GM19452 (cell line): Measurements from ENCODE around the gene OPCML.

Experiments used
- ATAC-seq: cut with Tn5 transposase; IDR thresholded peaks from one replicate; pipeline ENCODE4 v1.9.1; 2021; ENCODE audit not compliant: unreplicated experiment

OPCML gene

GRCh38 chr11:133149698-133150097 lies 382.6 kb downstream of the OPCML start:
- ATAC-seq: no peak

- no peak for ATAC-seq
Measured at GRCh38 chr11:133147625-133148024, 384.7 kb downstream of the OPCML start.

GRCh38 chr11:133146697-133147306 lies 385.5 kb downstream of the OPCML start:
- no peak for ATAC-seq

- ATAC-seq: no peak
Measured at GRCh38 chr11:133137939-133138338, 394.4 kb downstream of the OPCML start.

GRCh38 chr11:133137270-133137669 lies 395.0 kb downstream of the OPCML start:
- ATAC-seq: no peak

GRCh38 chr11:133136376-133136775 lies 395.9 kb downstream of the OPCML start:
- no peak for ATAC-seq

GRCh38 chr11:133134314-133135173 lies 397.8 kb downstream of the OPCML start:
- ATAC-seq: peak; percentile 92

GRCh38 chr11:133133606-133134005 lies 398.7 kb downstream of the OPCML start:
- ATAC-seq: no peak

- no peak for ATAC-seq
Measured at GRCh38 chr11:133133050-133133449, 399.3 kb downstream of the OPCML start.

GRCh38 chr11:133127741-133128140 lies 404.6 kb downstream of the OPCML start:
- no peak for ATAC-seq

- ATAC-seq: no peak
Measured at GRCh38 chr11:133123796-133124195, 408.5 kb downstream of the OPCML start.

- no peak for ATAC-seq
Measured at GRCh38 chr11:133123366-133123765, 408.9 kb downstream of the OPCML start.

GRCh38 chr11:133122256-133122655 lies 410.0 kb downstream of the OPCML start:
- ATAC-seq: no peak

GRCh38 chr11:133118563-133119268 lies 413.6 kb downstream of the OPCML start:
- no peak for ATAC-seq

GRCh38 chr11:133115099-133115498 lies 417.2 kb downstream of the OPCML start:
- no peak for ATAC-seq

- no peak for ATAC-seq
Measured at GRCh38 chr11:133107763-133108162, 424.5 kb downstream of the OPCML start.

GRCh38 chr11:133107136-133107535 lies 425.2 kb downstream of the OPCML start:
- no peak for ATAC-seq

GRCh38 chr11:133106417-133106816 lies 425.9 kb downstream of the OPCML start:
- no peak for ATAC-seq

- ATAC-seq: no peak
Measured at GRCh38 chr11:133104009-133104744, 428.1 kb downstream of the OPCML start.

GRCh38 chr11:133096981-133097380 lies 435.3 kb downstream of the OPCML start:
- no peak for ATAC-seq

GRCh38 chr11:133086518-133086917 lies 445.8 kb downstream of the OPCML start:
- no peak for ATAC-seq
